ENCODE results near the gene RHOBTB1. TPM values are rescaled to one million over a fixed set of nuclear protein-coding genes. Genes with fewer than 3 reads are reported as not detected.

The RHOBTB1 gene
- total and polyA plus RNA-seq, 4 donors: 2.7 to 11.8 (median 4.9) TPM

DNA sequence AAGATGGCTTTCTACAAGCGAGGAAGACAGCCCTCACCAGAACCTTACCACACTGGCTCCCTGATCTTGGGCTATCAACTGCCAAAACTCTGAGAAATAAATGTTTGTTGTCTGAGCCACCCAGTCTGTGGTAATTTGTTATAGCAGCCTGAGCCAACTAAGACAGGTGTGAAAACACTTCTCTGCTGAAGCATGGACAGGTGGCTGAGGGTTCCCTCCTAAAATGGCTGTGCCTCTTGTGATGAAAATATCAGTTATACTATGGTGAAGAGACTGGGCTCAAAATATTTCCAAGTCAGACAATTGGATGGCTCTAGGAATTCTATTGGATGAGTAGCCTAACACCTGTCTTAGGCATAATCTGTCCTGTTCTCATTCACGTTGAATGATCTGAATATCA lies 87.6 kb downstream of the RHOBTB1 start:
- H3K27ac ChIP-seq (ENCODE audit: low read depth in 1 of 2, low read length in 2 of 2): no peak overlapping the region
- 94% methylated on average over 2 of the region's 2 CpGs for WGBS
- TF ChIP-seq HNF4A (conservative IDR thresholded peaks at IDR 0.05) (no peak), REST (IDR thresholded peaks at IDR 0.05) (no peak), TAF1 (conservative IDR thresholded peaks at IDR 0.05) (no peak), FOXA1 (IDR thresholded peaks at IDR 0.05) (no peak), FOXA2 (IDR thresholded peaks at IDR 0.05) (no peak), HNF4G (IDR thresholded peaks at IDR 0.05) (no peak), JUND (IDR thresholded peaks at IDR 0.05) (no peak), SP1 (IDR thresholded peaks at IDR 0.05) (no peak), NR2F2 (IDR thresholded peaks at IDR 0.05) (no peak), MAX (IDR thresholded peaks at IDR 0.05) (no peak)
- TF ChIP-seq, protein P1, sequence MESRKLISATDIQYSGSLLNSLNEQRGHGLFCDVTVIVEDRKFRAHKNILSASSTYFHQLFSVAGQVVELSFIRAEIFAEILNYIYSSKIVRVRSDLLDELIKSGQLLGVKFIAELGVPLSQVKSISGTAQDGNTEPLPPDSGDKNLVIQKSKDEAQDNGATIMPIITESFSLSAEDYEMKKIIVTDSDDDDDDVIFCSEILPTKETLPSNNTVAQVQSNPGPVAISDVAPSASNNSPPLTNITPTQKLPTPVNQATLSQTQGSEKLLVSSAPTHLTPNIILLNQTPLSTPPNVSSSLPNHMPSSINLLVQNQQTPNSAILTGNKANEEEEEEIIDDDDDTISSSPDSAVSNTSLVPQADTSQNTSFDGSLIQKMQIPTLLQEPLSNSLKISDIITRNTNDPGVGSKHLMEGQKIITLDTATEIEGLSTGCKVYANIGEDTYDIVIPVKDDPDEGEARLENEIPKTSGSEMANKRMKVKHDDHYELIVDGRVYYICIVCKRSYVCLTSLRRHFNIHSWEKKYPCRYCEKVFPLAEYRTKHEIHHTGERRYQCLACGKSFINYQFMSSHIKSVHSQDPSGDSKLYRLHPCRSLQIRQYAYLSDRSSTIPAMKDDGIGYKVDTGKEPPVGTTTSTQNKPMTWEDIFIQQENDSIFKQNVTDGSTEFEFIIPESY (IDR thresholded peaks at IDR 0.05): no peak
- TF ChIP-seq, protein P2, sequence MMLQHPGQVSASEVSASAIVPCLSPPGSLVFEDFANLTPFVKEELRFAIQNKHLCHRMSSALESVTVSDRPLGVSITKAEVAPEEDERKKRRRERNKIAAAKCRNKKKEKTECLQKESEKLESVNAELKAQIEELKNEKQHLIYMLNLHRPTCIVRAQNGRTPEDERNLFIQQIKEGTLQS (IDR thresholded peaks at IDR 0.05): no peak
- TF ChIP-seq, protein P3, sequence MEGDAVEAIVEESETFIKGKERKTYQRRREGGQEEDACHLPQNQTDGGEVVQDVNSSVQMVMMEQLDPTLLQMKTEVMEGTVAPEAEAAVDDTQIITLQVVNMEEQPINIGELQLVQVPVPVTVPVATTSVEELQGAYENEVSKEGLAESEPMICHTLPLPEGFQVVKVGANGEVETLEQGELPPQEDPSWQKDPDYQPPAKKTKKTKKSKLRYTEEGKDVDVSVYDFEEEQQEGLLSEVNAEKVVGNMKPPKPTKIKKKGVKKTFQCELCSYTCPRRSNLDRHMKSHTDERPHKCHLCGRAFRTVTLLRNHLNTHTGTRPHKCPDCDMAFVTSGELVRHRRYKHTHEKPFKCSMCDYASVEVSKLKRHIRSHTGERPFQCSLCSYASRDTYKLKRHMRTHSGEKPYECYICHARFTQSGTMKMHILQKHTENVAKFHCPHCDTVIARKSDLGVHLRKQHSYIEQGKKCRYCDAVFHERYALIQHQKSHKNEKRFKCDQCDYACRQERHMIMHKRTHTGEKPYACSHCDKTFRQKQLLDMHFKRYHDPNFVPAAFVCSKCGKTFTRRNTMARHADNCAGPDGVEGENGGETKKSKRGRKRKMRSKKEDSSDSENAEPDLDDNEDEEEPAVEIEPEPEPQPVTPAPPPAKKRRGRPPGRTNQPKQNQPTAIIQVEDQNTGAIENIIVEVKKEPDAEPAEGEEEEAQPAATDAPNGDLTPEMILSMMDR (IDR thresholded peaks at IDR 0.05; ENCODE audit: low read depth, low read length, missing input control): no peak
- DNase-seq (ENCODE audit: low spot score): no peak
- H3K9me3 ChIP-seq (ENCODE audit: control insufficient read depth in 4 of 4, low read length in 3 of 4): peaks cover 0 to 5% (median 0%) of the 10 kb centered on the region in 4 donors
- H3K9ac ChIP-seq (ENCODE audit: low read depth in 1 of 2, low read length in 2 of 2): no peak overlapping the region
- H3K4me3 ChIP-seq (ENCODE audit: low read depth in 1 of 3, low read length in 3 of 3): no peak overlapping the region
- H3K27me3 ChIP-seq (ENCODE audit: control insufficient read depth in 4 of 4, insufficient read depth in 4 of 4, low read length in 3 of 4): no peaks in the 10 kb centered on the region
- H3K4me1 ChIP-seq (ENCODE audit: control insufficient read depth in 4 of 4, insufficient read depth in 4 of 4, low read length in 3 of 4): no peaks in the 10 kb centered on the region
- H3K36me3 ChIP-seq (ENCODE audit: control insufficient read depth in 4 of 4, insufficient read depth in 3 of 4, low read depth in 1 of 4, low read length in 3 of 4): no peaks in the 10 kb centered on the region

GRCh38 chr10:60853637-60854036 lies 90.3 kb downstream of the RHOBTB1 start:
- DNase-seq (ENCODE audit: low spot score): no peak
- 94% methylated on average over 3 of the region's 3 CpGs for WGBS

More at GRCh38 chr10:60853637-60854036, 90.3 kb downstream of the RHOBTB1 start:
- Histone ChIP-seq H3K27ac (ENCODE audit: low read depth in 1 of 2, low read length in 2 of 2) (no peak overlapping the region), H3K36me3 (ENCODE audit: control insufficient read depth in 4 of 4, insufficient read depth in 3 of 4, low read depth in 1 of 4, low read length in 3 of 4) (no peaks in the 10 kb centered on the region), H3K9me3 (ENCODE audit: control insufficient read depth in 4 of 4, low read length in 3 of 4) (peaks cover 0 to 5% (median 0%) of the 10 kb centered on the region in 4 donors), H3K9ac (ENCODE audit: low read depth in 1 of 2, low read length in 2 of 2) (no peak overlapping the region), H3K4me1 (ENCODE audit: control insufficient read depth in 4 of 4, insufficient read depth in 4 of 4, low read length in 3 of 4) (no peaks in the 10 kb centered on the region), H3K27me3 (ENCODE audit: control insufficient read depth in 4 of 4, insufficient read depth in 4 of 4, low read length in 3 of 4) (no peaks in the 10 kb centered on the region), H3K4me3 (ENCODE audit: low read depth in 1 of 3, low read length in 3 of 3) (no peak overlapping the region)
- no peak for TF ChIP-seq NR2F2 (IDR thresholded peaks at IDR 0.05)
- no peak for TF ChIP-seq FOXA2 (IDR thresholded peaks at IDR 0.05)
- no peak for TF ChIP-seq GABPA (IDR thresholded peaks at IDR 0.05 in 1 of 2, conservative IDR thresholded peaks at IDR 0.05 in 1 of 2)
- no peak for TF ChIP-seq EGR1 (IDR thresholded peaks at IDR 0.05; ENCODE audit: low read depth in 2 of 2)
- TF ChIP-seq MAX (IDR thresholded peaks at IDR 0.05): no peak
- no peak for TF ChIP-seq REST (IDR thresholded peaks at IDR 0.05)

Measured in liver (tissue), 9 donors.